Measurements from ENCODE around the gene ZSWIM6. TPM values are rescaled to one million over a fixed set of nuclear protein-coding genes. Genes with fewer than 3 reads are reported as not detected.

The ZSWIM6 gene
- total RNA-seq, 1 experiment from 2014 or later = 3.4 TPM

- H3K9me2 ChIP-seq (replicated peaks; ENCODE audit: low read length) = no peaks in the 10 kb centered on the region
- no peaks in the 10 kb centered on the region for H3F3A ChIP-seq (ENCODE audit: low read length, unreplicated experiment)
- no peak overlapping the region for H3K4me2 ChIP-seq (ENCODE audit: low read length)
- intact Hi-C loops (cut with micrococcal nuclease) = no loop called here
- H3K27me3 ChIP-seq (ENCODE audit: low read length) = no peaks in the 10 kb centered on the region
- ChIA-PET POLR2A (ENCODE audit: unreplicated experiment) (no interaction called here), CTCF (no interaction called here)
- no peak overlapping the region for H3K4me3 ChIP-seq (ENCODE audit: low read length)
- DNase-seq (no peak), ATAC-seq (no peak)
- peaks cover 3% of the 10 kb centered on the region for H3K36me3 ChIP-seq (ENCODE audit: low read depth, low read length)
- BruUV-seq (replicated peaks) = no TSS peak
- no peak overlapping the region for H3K27ac ChIP-seq (ENCODE audit: low read length)
- H2AFZ ChIP-seq (ENCODE audit: low read length) = no peak overlapping the region
- H3K79me2 ChIP-seq (ENCODE audit: low read length) = no peaks in the 10 kb centered on the region
- H4K20me1 ChIP-seq (ENCODE audit: low read length) = no peaks in the 10 kb centered on the region
- H3K9ac ChIP-seq (ENCODE audit: low read length) = no peak overlapping the region
- H3K4me1 ChIP-seq (ENCODE audit: insufficient read depth, low read length) = peaks cover 32% of the 10 kb centered on the region
- no peaks in the 10 kb centered on the region for H3K9me3 ChIP-seq (ENCODE audit: low read length)
- TF ChIP-seq EZH2 (IDR thresholded peaks at IDR 0.05; ENCODE audit: low read length, unreplicated experiment) (no peak), CTCF (conservative IDR thresholded peaks at IDR 0.05; ENCODE audit: low read depth, low read length) (no peak), EZH2phosphoT487 (IDR thresholded peaks at IDR 0.05; ENCODE audit: borderline replicate concordance, low read length) (no peak)
These were observed 202.6 kb downstream of the ZSWIM6 start for GRCh38 chr5:61534481-61535267.

- intact Hi-C loops (cut with micrococcal nuclease) = no loop called here
- Histone ChIP-seq H2AFZ (ENCODE audit: low read length) (no peak overlapping the region), H3F3A (ENCODE audit: low read length, unreplicated experiment) (no peaks in the 10 kb centered on the region), H3K9me3 (ENCODE audit: low read length) (no peaks in the 10 kb centered on the region), H3K4me3 (ENCODE audit: low read length) (no peak overlapping the region), H3K79me2 (ENCODE audit: low read length) (no peaks in the 10 kb centered on the region), H3K4me1 (ENCODE audit: insufficient read depth, low read length) (peaks cover 37% of the 10 kb centered on the region), H3K9me2 (replicated peaks; ENCODE audit: low read length) (no peaks in the 10 kb centered on the region), H3K27ac (ENCODE audit: low read length) (no peak overlapping the region), H3K27me3 (ENCODE audit: low read length) (no peaks in the 10 kb centered on the region), H3K9ac (ENCODE audit: low read length) (no peak overlapping the region), H4K20me1 (ENCODE audit: low read length) (no peaks in the 10 kb centered on the region), H3K4me2 (ENCODE audit: low read length) (no peak overlapping the region), H3K36me3 (ENCODE audit: low read depth, low read length) (peaks cover 5% of the 10 kb centered on the region)
- CTCF ChIA-PET = no interaction called here
- POLR2A ChIA-PET (ENCODE audit: unreplicated experiment) = no interaction called here
- ATAC-seq (no peak), DNase-seq (no peak)
- BruUV-seq (replicated peaks) = no TSS peak
- no peak for TF ChIP-seq EZH2 (IDR thresholded peaks at IDR 0.05; ENCODE audit: low read length, unreplicated experiment)
- no peak for TF ChIP-seq EZH2phosphoT487 (IDR thresholded peaks at IDR 0.05; ENCODE audit: borderline replicate concordance, low read length)
- no peak for TF ChIP-seq CTCF (conservative IDR thresholded peaks at IDR 0.05; ENCODE audit: low read depth, low read length)
These were observed 203.8 kb downstream of the ZSWIM6 start for GRCh38 chr5:61535828-61536227.

GRCh38 chr5:61536922-61537321 lies 204.9 kb downstream of the ZSWIM6 start:
- Histone ChIP-seq H2AFZ (ENCODE audit: low read length) (no peak overlapping the region), H4K20me1 (ENCODE audit: low read length) (no peaks in the 10 kb centered on the region), H3K9ac (ENCODE audit: low read length) (no peak overlapping the region), H3K9me3 (ENCODE audit: low read length) (no peaks in the 10 kb centered on the region), H3K9me2 (replicated peaks; ENCODE audit: low read length) (no peaks in the 10 kb centered on the region), H3K79me2 (ENCODE audit: low read length) (no peaks in the 10 kb centered on the region), H3K36me3 (ENCODE audit: low read depth, low read length) (peaks cover 10% of the 10 kb centered on the region), H3K4me1 (ENCODE audit: insufficient read depth, low read length) (peaks cover 37% of the 10 kb centered on the region), H3K27me3 (ENCODE audit: low read length) (no peaks in the 10 kb centered on the region), H3F3A (ENCODE audit: low read length, unreplicated experiment) (no peaks in the 10 kb centered on the region), H3K4me3 (ENCODE audit: low read length) (no peak overlapping the region), H3K4me2 (ENCODE audit: low read length) (no peak overlapping the region), H3K27ac (ENCODE audit: low read length) (peak overlapping the region; percentile 73; the same call in 1 of the 2 replicates)
- ChIA-PET POLR2A (ENCODE audit: unreplicated experiment) (no interaction called here), CTCF (no interaction called here)
- TF ChIP-seq EZH2 (IDR thresholded peaks at IDR 0.05; ENCODE audit: low read length, unreplicated experiment) (no peak), CTCF (conservative IDR thresholded peaks at IDR 0.05; ENCODE audit: low read depth, low read length) (no peak), EZH2phosphoT487 (IDR thresholded peaks at IDR 0.05; ENCODE audit: borderline replicate concordance, low read length) (no peak)
- no peak for DNase-seq
- intact Hi-C loops (cut with micrococcal nuclease) = no loop called here
- ATAC-seq = no peak
- no TSS peak for BruUV-seq (replicated peaks)

All from PC-3 (cell line).